Effector memory CD4-positive, alpha-beta T cell (primary cell): ENCODE results near the gene GLDC.

ENCODE experiments used
- DNase-seq, 3 donors: peaks; one replicate each; pipeline ENCODE4 v3.0.0-alpha.2; 2020
- H3K27ac ChIP-seq: 2 replicates; pipeline ENCODE4 v1.7.0; 2013; ENCODE audit warnings: mild to moderate bottlenecking, low read length, moderate library complexity; ENCODE audit not compliant: insufficient read depth, poor library complexity, severe bottlenecking
- H3K27me3 ChIP-seq: replicated peaks from 2 replicates; pipeline ENCODE4 v1.7.0; 2013; ENCODE audit warnings: mild to moderate bottlenecking, low read length; ENCODE audit not compliant: insufficient read depth, control insufficient read depth, poor library complexity, severe bottlenecking
- H3K36me3 ChIP-seq: 2 replicates; pipeline ENCODE4 v1.7.0; 2013; ENCODE audit warnings: mild to moderate bottlenecking, low read length, moderate library complexity; ENCODE audit not compliant: control insufficient read depth, insufficient read depth
- H3K4me1 ChIP-seq: 2 replicates; pipeline ENCODE4 v1.7.0; 2013; ENCODE audit warnings: low read length, mild to moderate bottlenecking; ENCODE audit not compliant: control insufficient read depth, insufficient read depth, poor library complexity, severe bottlenecking
- H3K4me3 ChIP-seq: 2 replicates; pipeline ENCODE4 v1.7.0; 2013; ENCODE audit warnings: low read length, low read depth, mild to moderate bottlenecking; ENCODE audit not compliant: insufficient read depth, poor library complexity, severe bottlenecking
- H3K9me3 ChIP-seq: 2 replicates; pipeline ENCODE4 v1.7.0; 2013; ENCODE audit warnings: mild to moderate bottlenecking, low read length, moderate library complexity; ENCODE audit not compliant: control insufficient read depth

The GLDC gene

DNA sequence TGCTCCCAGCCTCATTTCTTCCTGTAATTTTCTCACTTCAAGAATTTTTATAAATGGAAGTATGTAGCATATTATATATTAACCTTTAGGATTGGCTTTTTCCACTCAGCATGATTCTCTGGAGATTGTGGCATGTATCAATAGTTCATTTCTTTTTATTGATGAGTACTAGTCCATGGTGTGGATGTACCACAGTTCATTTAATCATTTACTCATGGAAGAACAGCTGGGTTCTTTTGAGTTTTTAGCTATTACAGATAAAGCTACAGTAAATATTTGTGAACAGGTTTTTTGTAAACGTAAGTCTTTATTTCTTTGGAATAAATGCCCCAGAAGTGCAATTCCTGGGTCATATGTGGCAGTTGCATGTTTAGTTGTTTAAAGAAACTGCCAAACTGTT is 156.4 kb downstream of the GLDC start:
- H3K27me3 ChIP-seq = no peaks in the 10 kb centered on the region
- H3K36me3 ChIP-seq = peaks cover 38% of the 10 kb centered on the region
- no peaks in the 10 kb centered on the region for H3K9me3 ChIP-seq

DNA sequence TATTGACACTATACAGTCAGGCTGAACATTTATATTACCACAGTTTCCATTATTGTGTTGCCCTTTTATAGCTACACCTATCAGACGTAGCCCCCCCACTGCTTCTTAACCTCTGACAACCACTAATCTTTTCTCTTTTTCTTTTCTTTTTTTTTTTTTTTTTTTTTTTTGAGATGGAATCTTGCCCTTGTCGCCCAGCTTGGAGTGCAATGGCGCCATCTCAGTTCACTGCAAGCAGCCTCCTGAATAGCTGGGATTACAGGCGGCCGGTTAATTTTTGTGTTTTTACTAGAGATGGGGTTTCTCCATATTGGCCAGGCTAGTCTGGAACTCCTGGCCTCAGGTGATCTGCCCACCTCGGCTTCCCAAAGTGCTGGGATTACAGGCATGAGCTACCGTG is 157.1 kb downstream of the GLDC start:
- no peaks in the 10 kb centered on the region for H3K4me1 ChIP-seq
- H3K27ac ChIP-seq = no peak overlapping the region
- no peaks in the 10 kb centered on the region for H3K9me3 ChIP-seq
- no peaks in the 10 kb centered on the region for H3K27me3 ChIP-seq
- no peak for DNase-seq
- H3K36me3 ChIP-seq = peaks cover 38% of the 10 kb centered on the region
- no peak overlapping the region for H3K4me3 ChIP-seq

More for the DNA sequence above, 156.4 kb downstream of the GLDC start:
- no peak overlapping the region for H3K4me3 ChIP-seq
- DNase-seq = no peak
- no peaks in the 10 kb centered on the region for H3K4me1 ChIP-seq
- no peak overlapping the region for H3K27ac ChIP-seq

DNA sequence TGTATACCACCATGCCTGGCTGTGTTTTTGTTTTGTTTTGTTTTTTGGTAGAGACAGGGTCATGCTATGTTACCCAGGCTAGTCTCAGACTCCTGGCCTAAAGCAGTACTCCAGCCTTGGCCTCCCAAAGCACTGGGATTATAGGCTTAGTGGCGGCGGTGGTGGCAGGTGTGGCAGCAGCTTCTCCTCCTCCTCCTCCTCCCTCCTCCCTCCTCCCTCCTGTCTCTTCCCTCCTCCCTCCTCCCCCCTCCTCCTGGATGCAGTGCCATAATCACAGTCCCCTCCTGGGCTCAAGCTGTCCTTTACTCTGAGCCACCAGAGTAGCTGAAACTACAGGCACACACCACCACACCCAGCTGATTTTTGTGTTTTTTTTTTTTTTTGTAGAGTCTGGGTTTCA is 161.3 kb downstream of the GLDC start:
- Histone ChIP-seq H3K4me3 (no peak overlapping the region), H3K36me3 (peaks cover 58% of the 10 kb centered on the region)

More for the DNA sequence above, 161.3 kb downstream of the GLDC start:
- Histone ChIP-seq H3K9me3 (no peaks in the 10 kb centered on the region), H3K27me3 (no peaks in the 10 kb centered on the region), H3K4me1 (no peaks in the 10 kb centered on the region), H3K27ac (no peak overlapping the region)
- DNase-seq = no peak
